GM23248 (cell line): ENCODE data around the gene GAP43.

Experiments
- EZH2 ChIP-seq: fragments of 200-600 bp; sonication (generic); IDR thresholded peaks from 2 replicates; pipeline ENCODE4 v1.6.1; 2018; ENCODE audit warnings: antibody characterized with exemption, mild to moderate bottlenecking; ENCODE audit not compliant: insufficient read depth, poor library complexity, severe bottlenecking
- EZH2phosphoT487 ChIP-seq: fragments of 200-600 bp; sonication (generic); IDR thresholded peaks from 2 replicates; pipeline ENCODE4 v1.6.1; 2018; ENCODE audit warnings: antibody characterized with exemption, moderate library complexity, mild to moderate bottlenecking, low read depth; ENCODE audit not compliant: insufficient read depth

DNA sequence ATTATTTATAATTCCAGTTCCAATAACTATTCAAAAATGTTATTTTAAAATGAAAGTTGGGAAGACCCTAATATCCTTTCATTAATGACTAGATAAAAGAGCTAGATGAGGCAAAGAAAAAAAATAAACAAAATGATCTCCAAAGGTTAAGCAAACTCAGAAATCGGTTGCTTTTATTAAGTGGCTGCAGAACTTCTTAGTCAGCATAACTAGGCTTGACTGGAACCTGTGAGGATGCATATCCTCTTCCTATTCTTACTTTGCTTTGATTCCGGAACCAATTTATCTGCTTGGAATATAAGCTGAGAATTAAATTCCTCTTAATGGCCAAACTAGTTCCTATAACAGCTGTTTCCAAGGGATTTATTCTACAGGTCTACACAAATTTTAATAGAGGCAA, 10.7 kb downstream of the GAP43 start:
- TF ChIP-seq EZH2 (no peak), EZH2phosphoT487 (no peak)
